B cell (primary cell): Measurements from ENCODE around the gene AGO3. TPM values are rescaled to one million over a fixed set of nuclear protein-coding genes. Genes with fewer than 3 reads are reported as not detected.

Source experiments
- ATAC-seq: fragments of 200-7000 bp; cut with Tn5 transposase; one replicate; pipeline ENCODE4 v1.10.0; 2021; ENCODE audit warnings: low read depth, mild to moderate bottlenecking, moderate number of reproducible peaks, moderate library complexity
- CTCF ChIA-PET: fragments of 350-600 bp; sonication (Branson Sonifier 250); formaldehyde crosslinking; loops from one replicate; lab custom pipeline; 2021; ENCODE audit warnings: antibody characterized with exemption, inconsistent platforms; lab: Charles Lee
- POLR2A ChIA-PET: fragments of 350-600 bp; sonication (Branson Sonifier 250); formaldehyde crosslinking; loops from one replicate; lab custom pipeline; 2021; ENCODE audit warnings: antibody characterized with exemption; lab: Charles Lee
- DNase-seq: peaks from one replicate; pipeline ENCODE4 v3.0.0; 2013
- H2AFZ ChIP-seq: 2 replicates; pipeline ENCODE4 v1.6.1; 2012; ENCODE audit warnings: mild to moderate bottlenecking, low read depth, low read length; ENCODE audit not compliant: insufficient read depth, poor library complexity, severe bottlenecking
- H3K27ac ChIP-seq, 2 donors: 1 replicate in 1 of 2; 2 replicates in 1 of 2; pipeline ENCODE4 v1.5.1; 2012 to 2013; ENCODE audit warnings: low read length in 2 of 2, mild to moderate bottlenecking in 2 of 2, moderate library complexity in 1 of 2
- H3K27me3 ChIP-seq, 4 experiments: fragments of 200-600 bp in 1 of 4; sonication (generic) in 1 of 4; replicated peaks in 1 of 4; 1 replicate in 2 of 4; 2 replicates in 2 of 4; pipeline versions ENCODE4 v1.6.1 to v1.7.0; 2013 to 2016; ENCODE audit warnings: low read length in 3 of 4, mild to moderate bottlenecking in 2 of 4, mixed read lengths in 1 of 4, moderate library complexity in 1 of 4; ENCODE audit not compliant: insufficient read depth in 4 of 4, control insufficient read depth in 3 of 4; ENCODE audit errors: control extremely low read depth in 1 of 4
- H3K36me3 ChIP-seq, 2 experiments: replicated peaks in 1 of 2; 1 replicate in 1 of 2; 2 replicates in 1 of 2; pipeline versions ENCODE4 v1.6.1 to v1.7.1; 2013; ENCODE audit warnings: low read length in 1 of 2; ENCODE audit not compliant: insufficient read depth in 2 of 2, control insufficient read depth in 1 of 2; ENCODE audit errors: control extremely low read depth in 1 of 2, extremely low read depth in 1 of 2
- H3K4me1 ChIP-seq, 2 donors: fragments of 200-600 bp in 1 of 2; sonication (generic) in 1 of 2; 1 replicate in 1 of 2; 2 replicates in 1 of 2; pipeline versions ENCODE4 v1.5.1 to v1.6.1; 2013 to 2017; ENCODE audit warnings: low read length in 2 of 2; ENCODE audit not compliant: control insufficient read depth in 2 of 2, insufficient read depth in 2 of 2
- H3K4me2 ChIP-seq: replicated peaks from 2 replicates; pipeline ENCODE3; 2012; ENCODE audit warnings: mild to moderate bottlenecking, low read depth, low read length; ENCODE audit not compliant: poor library complexity, severe bottlenecking
- H3K4me3 ChIP-seq, 5 experiments: fragments of 200-600 bp in 1 of 5; sonication (generic) in 1 of 5; 1 replicate in 3 of 5; 2 replicates in 2 of 5; pipeline versions ENCODE4 v1.5.1 to v1.7.0; 2011 to 2016; ENCODE audit warnings: low read length in 4 of 5, mild to moderate bottlenecking in 4 of 5, low read depth in 2 of 5, control low read depth in 1 of 5, moderate library complexity in 1 of 5; ENCODE audit not compliant: insufficient read depth in 1 of 5; ENCODE audit errors: control extremely low read depth in 1 of 5, extremely low read depth in 1 of 5
- H3K79me2 ChIP-seq: fragments of 200-600 bp; sonication (generic); one replicate; pipeline ENCODE4 v1.6.0; 2016; ENCODE audit warnings: low read length; ENCODE audit not compliant: control insufficient read depth, insufficient read depth
- H3K9ac ChIP-seq: fragments of 200-600 bp; sonication (generic); 2 replicates; pipeline ENCODE4 v1.6.1; 2017; ENCODE audit warnings: mild to moderate bottlenecking, low read length, moderate library complexity
- H3K9me3 ChIP-seq, 3 donors: one replicate each; pipeline versions ENCODE4 v1.6.1 to v1.7.1; 2013; ENCODE audit warnings: low read length in 2 of 3; ENCODE audit not compliant: control insufficient read depth in 2 of 3, insufficient read depth in 1 of 3; ENCODE audit errors: control extremely low read depth in 1 of 3
- H4K20me1 ChIP-seq: 2 replicates; pipeline ENCODE4 v1.6.0; 2012; ENCODE audit warnings: mild to moderate bottlenecking, low read length; ENCODE audit not compliant: insufficient read depth, control insufficient read depth, poor library complexity, severe bottlenecking
- H3K27ac Mint-ChIP-seq: one replicate; pipeline ENCODE4 v1.8.0; 2021; ENCODE audit warnings: mixed read lengths
- H3K27me3 Mint-ChIP-seq: one replicate; pipeline ENCODE4 v1.8.0; 2021; ENCODE audit warnings: mixed read lengths
- H3K4me1 Mint-ChIP-seq: one replicate; pipeline ENCODE4 v1.8.0; 2021; ENCODE audit warnings: mixed read lengths
- H3K4me3 Mint-ChIP-seq: one replicate; pipeline ENCODE4 v1.8.0; 2021; ENCODE audit warnings: mixed read lengths
- H3K9me3 Mint-ChIP-seq: one replicate; pipeline ENCODE4 v1.8.0; 2022; ENCODE audit warnings: mixed read lengths; ENCODE audit not compliant: insufficient read depth
- EZH2 ChIP-seq: IDR thresholded peaks from 2 replicates; pipeline ENCODE4 v1.6.1; 2012; ENCODE audit warnings: borderline replicate concordance, low read depth, mild to moderate bottlenecking, moderate library complexity, low read length; ENCODE audit not compliant: insufficient read depth, poor library complexity, severe bottlenecking
- WGBS: methylation state at CpG from one replicate; pipeline ENCODE4 v1.1.5; 2013; ENCODE audit warnings: missing lambda C conversion rate; ENCODE audit not compliant: insufficient coverage; 5-methylcytosine and 5-hydroxymethylcytosine counted together
- intact Hi-C: fragments of 100-400 bp; cut with micrococcal nuclease; formaldehyde crosslinking; loops from one replicate; pipeline ENCODE4 v1.10.0; 2022
- polyA plus RNA-seq: library from polyadenylated mRNA; depleted of rRNA; stranded (reverse); fragments of >200 nt; gene quantifications from 2 replicates; pipeline ENCODE4 v1.2.3, GENCODE V29; 2012
- total RNA-seq, 2 donors: library from RNA; stranded (reverse); fragments of 120-200 nt in 1 of 2; gene quantifications; 1 replicate in 1 of 2; 2 replicates in 1 of 2; pipeline versions ENCODE4 v1.2.3 to v1.2.4, GENCODE V29; 2013 to 2022
- TF ChIP-seq, protein P1 (sequence below): fragments of 200-600 bp; IDR thresholded peaks from one replicate; pipeline ENCODE4 v1.8.0; 2022; ENCODE audit warnings: antibody characterized with exemption, mild to moderate bottlenecking

The AGO3 gene
- total and polyA plus RNA-seq, 2 donors (not counting 1 experiment from before 2014, with no cell fraction given): 5.1 to 44.9 TPM

DNA sequence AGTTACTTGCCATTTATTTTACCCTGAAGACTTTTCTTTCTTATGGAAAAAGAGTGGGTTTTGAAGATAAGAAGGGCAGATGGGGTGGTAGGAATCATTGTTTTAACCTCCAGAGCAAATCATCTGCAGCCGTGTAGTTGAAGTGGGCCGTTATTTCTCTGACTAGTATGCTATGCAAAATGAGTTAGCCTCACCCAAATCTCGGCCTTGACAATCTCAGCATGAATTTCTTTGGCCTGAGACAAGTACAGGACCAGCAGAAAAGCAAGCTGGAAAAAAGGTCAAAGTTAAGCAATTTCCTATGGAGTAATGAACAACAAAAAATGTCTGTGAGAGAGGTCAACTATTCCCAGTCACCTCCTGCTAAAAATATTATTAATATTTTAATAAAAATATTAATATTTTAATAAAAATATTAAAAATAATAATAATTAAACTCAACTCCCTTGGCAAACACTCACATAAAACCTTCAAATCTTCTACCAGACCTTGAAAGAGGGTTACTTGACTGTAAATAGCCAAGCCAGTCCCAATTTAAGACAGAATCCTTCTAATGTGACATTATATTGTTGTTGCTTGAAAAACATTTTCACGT is 146.2 kb downstream of the AGO3 start:
- TF ChIP-seq, protein P1, sequence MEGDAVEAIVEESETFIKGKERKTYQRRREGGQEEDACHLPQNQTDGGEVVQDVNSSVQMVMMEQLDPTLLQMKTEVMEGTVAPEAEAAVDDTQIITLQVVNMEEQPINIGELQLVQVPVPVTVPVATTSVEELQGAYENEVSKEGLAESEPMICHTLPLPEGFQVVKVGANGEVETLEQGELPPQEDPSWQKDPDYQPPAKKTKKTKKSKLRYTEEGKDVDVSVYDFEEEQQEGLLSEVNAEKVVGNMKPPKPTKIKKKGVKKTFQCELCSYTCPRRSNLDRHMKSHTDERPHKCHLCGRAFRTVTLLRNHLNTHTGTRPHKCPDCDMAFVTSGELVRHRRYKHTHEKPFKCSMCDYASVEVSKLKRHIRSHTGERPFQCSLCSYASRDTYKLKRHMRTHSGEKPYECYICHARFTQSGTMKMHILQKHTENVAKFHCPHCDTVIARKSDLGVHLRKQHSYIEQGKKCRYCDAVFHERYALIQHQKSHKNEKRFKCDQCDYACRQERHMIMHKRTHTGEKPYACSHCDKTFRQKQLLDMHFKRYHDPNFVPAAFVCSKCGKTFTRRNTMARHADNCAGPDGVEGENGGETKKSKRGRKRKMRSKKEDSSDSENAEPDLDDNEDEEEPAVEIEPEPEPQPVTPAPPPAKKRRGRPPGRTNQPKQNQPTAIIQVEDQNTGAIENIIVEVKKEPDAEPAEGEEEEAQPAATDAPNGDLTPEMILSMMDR: no peak
- TF ChIP-seq EZH2: no peak
- WGBS: 68% methylated on average over 2 of the region's 4 CpGs
- CTCF ChIA-PET: no interaction called here
- Histone ChIP-seq H3K9ac (no peak overlapping the region), H3K4me3 (no peak overlapping the region), H2AFZ (no peak overlapping the region), H3K4me1 (no peaks in the 10 kb centered on the region), H3K27ac (no peak overlapping the region), H3K36me3 (no peaks in the 10 kb centered on the region), H3K9me3 (no peaks in the 10 kb centered on the region), H3K79me2 (no peaks in the 10 kb centered on the region), H4K20me1 (no peaks in the 10 kb centered on the region), H3K4me2 (no peak overlapping the region), H3K27me3 (no peaks in the 10 kb centered on the region)
- no peaks in the 10 kb centered on the region for H3K4me1 Mint-ChIP-seq
- H3K4me3 Mint-ChIP-seq: no peak overlapping the region
- DNase-seq (no peak), ATAC-seq (no peak)
- no peak overlapping the region for H3K27ac Mint-ChIP-seq
- H3K27me3 Mint-ChIP-seq: peaks cover 9% of the 10 kb centered on the region
- intact Hi-C loops: no loop called here
- no peaks in the 10 kb centered on the region for H3K9me3 Mint-ChIP-seq
- POLR2A ChIA-PET: no interaction called here

DNA sequence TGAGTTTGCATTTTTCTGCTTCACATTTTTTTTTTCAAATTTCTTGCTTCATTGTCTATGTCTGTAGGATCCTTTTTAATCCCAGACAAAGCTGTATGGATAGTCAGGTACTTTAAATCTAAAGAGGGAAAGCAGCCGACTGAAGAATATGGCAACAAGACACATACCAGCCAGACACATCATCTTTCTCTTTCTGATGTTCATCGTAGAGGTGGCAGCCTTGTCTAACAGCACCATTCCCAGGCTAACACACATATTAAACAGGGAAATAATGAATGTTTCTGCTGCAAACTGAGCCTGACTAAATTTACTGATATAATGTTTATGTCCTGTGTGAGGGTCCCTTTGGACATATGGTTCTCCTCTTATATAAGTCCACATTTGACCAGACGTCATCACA is 149.3 kb downstream of the AGO3 start:
- Histone ChIP-seq H3K9ac (no peak overlapping the region), H3K4me1 (peaks cover 13% of the 10 kb centered on the region in 2 donors), H3K4me3 (no peak overlapping the region), H3K9me3 (peaks cover 0 to 3% (median 0%) of the 10 kb centered on the region in 3 donors), H3K36me3 (no peaks in the 10 kb centered on the region), H3K27ac (no peak overlapping the region), H2AFZ (no peak overlapping the region), H3K4me2 (no peak overlapping the region), H4K20me1 (no peaks in the 10 kb centered on the region), H3K27me3 (peaks cover 0 to 22% (median 12%) of the 10 kb centered on the region in 4 experiments), H3K79me2 (no peaks in the 10 kb centered on the region)
- POLR2A ChIA-PET: no interaction called here
- Mint-ChIP-seq H3K9me3 (no peaks in the 10 kb centered on the region), H3K4me1 (peaks cover 3% of the 10 kb centered on the region), H3K4me3 (no peak overlapping the region), H3K27me3 (peaks cover 24% of the 10 kb centered on the region), H3K27ac (no peak overlapping the region)
- ATAC-seq: no peak
- TF ChIP-seq EZH2: no peak
- TF ChIP-seq, protein P1: no peak
- no CpG with 5 or more reads among the region's 3 CpGs for WGBS
- CTCF ChIA-PET: no interaction called here
- DNase-seq: no peak
- intact Hi-C loops: no loop called here
